ENCODE results near the gene PGAM2. TPM values are rescaled to one million over a fixed set of nuclear protein-coding genes. Genes with fewer than 3 reads are reported as not detected.

PGAM2 gene
- total RNA-seq, 1 experiment from 2014 or later, result 0.27 TPM

DNA sequence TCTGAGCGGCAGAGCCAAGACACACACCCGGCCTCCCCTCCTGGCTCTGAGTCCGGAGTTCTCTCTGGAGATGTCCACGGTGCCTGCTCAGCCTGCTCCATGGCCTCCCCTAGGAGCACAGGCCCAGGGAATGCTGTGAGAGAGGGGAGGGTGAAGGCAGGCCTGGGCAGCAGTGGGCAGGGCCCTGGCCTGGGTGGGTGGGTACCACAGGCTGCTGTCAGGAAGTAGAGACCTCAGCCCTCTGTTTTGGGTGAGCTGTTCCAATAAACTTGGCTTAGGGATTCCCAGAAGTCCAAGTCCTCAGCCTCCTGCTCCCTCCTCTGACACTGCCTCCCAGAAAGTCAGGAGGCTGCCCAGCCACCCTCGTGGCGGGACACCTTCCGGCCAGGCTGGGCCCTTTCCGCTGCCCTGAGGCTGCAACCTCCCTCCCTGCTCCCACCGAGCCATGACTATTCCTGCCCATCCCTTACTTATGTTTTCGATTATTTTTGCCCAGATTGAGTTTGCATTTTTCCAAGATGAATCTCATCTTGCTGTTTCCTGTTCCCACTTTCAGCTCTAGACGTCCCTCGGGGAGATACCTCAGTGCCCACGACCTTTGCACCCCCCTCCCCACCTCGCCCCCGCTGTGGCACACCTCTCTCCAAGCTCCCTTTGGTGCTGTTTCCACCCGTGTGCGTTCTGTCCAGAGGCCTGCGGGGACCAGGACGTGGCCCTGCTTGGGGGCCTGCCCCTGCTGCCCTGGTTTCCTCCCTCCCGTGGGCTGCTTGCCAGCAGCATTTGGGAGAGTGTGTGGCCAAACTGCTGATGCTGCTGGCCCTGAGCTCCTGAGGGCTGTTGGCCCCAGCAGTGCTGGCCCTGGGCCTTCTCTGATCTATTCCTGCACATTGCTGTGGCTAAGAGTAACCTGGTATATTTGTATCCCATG is 22.8 kb upstream of the PGAM2 start:
- ChIA-PET CTCF (no interaction called here), POLR2A (no interaction called here), RAD21 (ENCODE audit: low non-redundant PET in 1 of 2, low total read pairs in 2 of 2, uncharacterized antibody in 2 of 2, unreplicated experiment in 2 of 2) (interaction anchor here in 1 of 2 experiments (0.7 kb wide), 1 partner anchor 15 kb away, joined by 3 read pairs; no protein-coding TSS in a partner anchor)
- no peak overlapping the region for H3K9ac ChIP-seq (ENCODE audit: low read length)
- H3K79me2 ChIP-seq (ENCODE audit: insufficient read depth, low read length), result no peaks in the 10 kb centered on the region
- BruUV-seq (replicated peaks), result no TSS peak
- H3K4me2 ChIP-seq (ENCODE audit: low read length), result no peak overlapping the region
- no peak for TF ChIP-seq FOSL1 (IDR thresholded peaks at IDR 0.05; ENCODE audit: low read depth)
- TF ChIP-seq POLR2AphosphoS5 (IDR thresholded peaks at IDR 0.05; ENCODE audit: low read depth, low read length), result no peak
- no peak for TF ChIP-seq EZH2phosphoT487 (IDR thresholded peaks at IDR 0.05; ENCODE audit: borderline replicate concordance)
- no peak for TF ChIP-seq EGR1 (IDR thresholded peaks at IDR 0.05; ENCODE audit: low read depth)
- no peak for TF ChIP-seq CBX3 (IDR thresholded peaks at IDR 0.05; ENCODE audit: low read depth)
- no peak for TF ChIP-seq YY1 (IDR thresholded peaks at IDR 0.05; ENCODE audit: extremely low read depth, insufficient replicate concordance, low read depth, low read length)
- no peaks in the 10 kb centered on the region for H3K9me3 ChIP-seq (ENCODE audit: control insufficient read depth in 1 of 2, insufficient read depth in 1 of 2, low read depth in 1 of 2, low read length in 2 of 2)
- H3K4me1 ChIP-seq (ENCODE audit: control insufficient read depth in 1 of 2, insufficient read depth in 2 of 2, low read length in 2 of 2), result peaks cover 3 to 26% of the 10 kb centered on the region in 2 experiments
- H3K27ac ChIP-seq (ENCODE audit: low read depth, low read length), result no peak overlapping the region
- no peaks in the 10 kb centered on the region for H3K9me2 ChIP-seq (ENCODE audit: insufficient read depth)
- DNase-seq (ENCODE audit: low read depth, low spot score) (no peak), ATAC-seq (no peak)
- no peaks in the 10 kb centered on the region for H4K20me1 ChIP-seq (ENCODE audit: insufficient read depth)
- H3K36me3 ChIP-seq (ENCODE audit: control insufficient read depth in 1 of 2, insufficient read depth in 2 of 2, low read length in 2 of 2), result no peaks in the 10 kb centered on the region
- intact Hi-C loops (cut with micrococcal nuclease), result no loop called here
- H2AFZ ChIP-seq (ENCODE audit: low read depth, low read length, poor library complexity, severe bottlenecking), result no peak overlapping the region
- no peak overlapping the region for H3K4me3 ChIP-seq (replicated peaks in 1 of 2; ENCODE audit: low read depth in 1 of 2, low read length in 2 of 2)
- H3K27me3 ChIP-seq (ENCODE audit: insufficient read depth, low read length), result no peaks in the 10 kb centered on the region

GRCh38 chr7:44086627-44087026 is 21.3 kb upstream of the PGAM2 start:
- DNase-seq (ENCODE audit: low read depth, low spot score), result no peak
- no peak for ATAC-seq
- Histone ChIP-seq H3K79me2 (ENCODE audit: insufficient read depth, low read length) (peaks cover under 1% of the 10 kb centered on the region; the same call in 1 of the 2 replicates), H3K9ac (ENCODE audit: low read length) (no peak overlapping the region), H2AFZ (ENCODE audit: low read depth, low read length, poor library complexity, severe bottlenecking) (no peak overlapping the region), H3K9me3 (ENCODE audit: control insufficient read depth in 1 of 2, insufficient read depth in 1 of 2, low read depth in 1 of 2, low read length in 2 of 2) (no peaks in the 10 kb centered on the region), H3K4me2 (ENCODE audit: low read length) (no peak overlapping the region), H3K27ac (ENCODE audit: low read depth, low read length) (no peak overlapping the region), H3K4me3 (replicated peaks in 1 of 2; ENCODE audit: low read depth in 1 of 2, low read length in 2 of 2) (no peak overlapping the region), H4K20me1 (ENCODE audit: insufficient read depth) (no peaks in the 10 kb centered on the region), H3K27me3 (ENCODE audit: insufficient read depth, low read length) (no peaks in the 10 kb centered on the region), H3K4me1 (ENCODE audit: control insufficient read depth in 1 of 2, insufficient read depth in 2 of 2, low read length in 2 of 2) (peaks cover 7 to 31% of the 10 kb centered on the region in 2 experiments), H3K36me3 (ENCODE audit: control insufficient read depth in 1 of 2, insufficient read depth in 2 of 2, low read length in 2 of 2) (no peaks in the 10 kb centered on the region), H3K9me2 (ENCODE audit: insufficient read depth) (no peaks in the 10 kb centered on the region)
- BruUV-seq (replicated peaks), result no TSS peak
- intact Hi-C loops (cut with micrococcal nuclease), result no loop called here
- RAD21 ChIA-PET (ENCODE audit: low non-redundant PET in 1 of 2, low total read pairs in 2 of 2, uncharacterized antibody in 2 of 2, unreplicated experiment in 2 of 2), result interaction anchor here in 1 of 2 experiments (0.5 kb wide), 1 partner anchor 391 kb away, joined by 3 read pairs; no protein-coding TSS in a partner anchor
- POLR2A ChIA-PET, result no interaction called here
- CTCF ChIA-PET, result no interaction called here
- TF ChIP-seq MAX (IDR thresholded peaks at IDR 0.05) (no peak), ZFX (IDR thresholded peaks at IDR 0.05) (no peak), EZH2 (IDR thresholded peaks at IDR 0.05) (no peak), SRF (IDR thresholded peaks at IDR 0.05; ENCODE audit: low read depth) (no peak), TCF7L2 (IDR thresholded peaks at IDR 0.05; ENCODE audit: borderline replicate concordance, extremely low read depth, insufficient read depth, insufficient read length) (no peak), EGR1 (IDR thresholded peaks at IDR 0.05; ENCODE audit: low read depth) (no peak), REST (IDR thresholded peaks at IDR 0.05; ENCODE audit: low read depth) (no peak), EZH2phosphoT487 (IDR thresholded peaks at IDR 0.05; ENCODE audit: borderline replicate concordance) (no peak)
- TF ChIP-seq, protein P1, sequence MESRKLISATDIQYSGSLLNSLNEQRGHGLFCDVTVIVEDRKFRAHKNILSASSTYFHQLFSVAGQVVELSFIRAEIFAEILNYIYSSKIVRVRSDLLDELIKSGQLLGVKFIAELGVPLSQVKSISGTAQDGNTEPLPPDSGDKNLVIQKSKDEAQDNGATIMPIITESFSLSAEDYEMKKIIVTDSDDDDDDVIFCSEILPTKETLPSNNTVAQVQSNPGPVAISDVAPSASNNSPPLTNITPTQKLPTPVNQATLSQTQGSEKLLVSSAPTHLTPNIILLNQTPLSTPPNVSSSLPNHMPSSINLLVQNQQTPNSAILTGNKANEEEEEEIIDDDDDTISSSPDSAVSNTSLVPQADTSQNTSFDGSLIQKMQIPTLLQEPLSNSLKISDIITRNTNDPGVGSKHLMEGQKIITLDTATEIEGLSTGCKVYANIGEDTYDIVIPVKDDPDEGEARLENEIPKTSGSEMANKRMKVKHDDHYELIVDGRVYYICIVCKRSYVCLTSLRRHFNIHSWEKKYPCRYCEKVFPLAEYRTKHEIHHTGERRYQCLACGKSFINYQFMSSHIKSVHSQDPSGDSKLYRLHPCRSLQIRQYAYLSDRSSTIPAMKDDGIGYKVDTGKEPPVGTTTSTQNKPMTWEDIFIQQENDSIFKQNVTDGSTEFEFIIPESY (IDR thresholded peaks at IDR 0.05; ENCODE audit: extremely low read depth, insufficient replicate concordance, low read length), result no peak

All from HCT116 (cell line).